PC-9 (cell line): ENCODE measurements around the gene CLMN. TPM values are rescaled to one million over a fixed set of nuclear protein-coding genes. Genes with fewer than 3 reads are reported as not detected.

ENCODE experiments used
- BruUV-seq: library from RNA; stranded (reverse); fragments of 400-500 nt; replicated peaks from 2 replicates; lab custom pipeline; 2021; lab: Mats Ljungman, UMichigan
- CTCF ChIA-PET: fragments of 300-600 bp; sonication (Branson Sonifier 250); formaldehyde crosslinking; loops from one replicate; lab custom pipeline; 2022; ENCODE audit warnings: antibody characterized with exemption; lab: Charles Lee
- POLR2A ChIA-PET: fragments of 300-600 bp; sonication (Branson Sonifier 250); formaldehyde crosslinking; loops from one replicate; lab custom pipeline; 2022; ENCODE audit warnings: antibody characterized with exemption; ENCODE audit not compliant: unreplicated experiment; lab: Charles Lee
- DNase-seq, 2 experiments: peaks; one replicate each; pipeline versions ENCODE4 v3.0.0 to v3.0.0-alpha.2; 2015 to 2022; ENCODE audit warnings: mixed read lengths in 1 of 2
- H2AFZ ChIP-seq: fragments of 200-600 bp; sonication (generic); 2 replicates; pipeline ENCODE4 v1.8.1; 2017; ENCODE audit warnings: antibody characterized with exemption
- H3F3A ChIP-seq: fragments of 200-600 bp; sonication (generic); 2 replicates; pipeline ENCODE4 v1.8.1; 2017; ENCODE audit warnings: antibody characterized with exemption, mild to moderate bottlenecking, low read depth; ENCODE audit not compliant: insufficient read depth
- H3K27ac ChIP-seq: fragments of 200-600 bp; sonication (generic); 2 replicates; pipeline ENCODE4 v1.6.1; 2016; ENCODE audit warnings: mixed run types
- H3K27me3 ChIP-seq: fragments of 200-600 bp; sonication (generic); 2 replicates; pipeline ENCODE4 v1.6.1; 2016; ENCODE audit warnings: low read depth, mixed run types; ENCODE audit not compliant: insufficient read depth
- H3K36me3 ChIP-seq: fragments of 200-600 bp; sonication (generic); 2 replicates; pipeline ENCODE4 v1.6.1; 2016; ENCODE audit warnings: low read depth, mixed run types
- H3K4me1 ChIP-seq: fragments of 200-600 bp; sonication (generic); replicated peaks from 2 replicates; pipeline ENCODE4 v1.6.1; 2016; ENCODE audit warnings: mixed run types; ENCODE audit not compliant: insufficient read depth
- H3K4me2 ChIP-seq: fragments of 200-600 bp; sonication (generic); 2 replicates; pipeline ENCODE4 v1.6.1; 2017; ENCODE audit warnings: mixed run types
- H3K4me3 ChIP-seq: fragments of 200-600 bp; sonication (generic); 2 replicates; pipeline ENCODE4 v1.6.1; 2016; ENCODE audit warnings: mixed run types
- H3K79me2 ChIP-seq: fragments of 200-600 bp; sonication (generic); 2 replicates; pipeline ENCODE4 v1.6.1; 2017; ENCODE audit warnings: low read depth, mixed run types
- H3K9me2 ChIP-seq: fragments of 200-600 bp; sonication (generic); 2 replicates; pipeline ENCODE4 v1.8.1; 2017; ENCODE audit warnings: mild to moderate bottlenecking; ENCODE audit not compliant: insufficient read depth
- H3K9me3 ChIP-seq: fragments of 200-600 bp; sonication (generic); 2 replicates; pipeline ENCODE4 v1.8.1; 2016; ENCODE audit warnings: low read depth; ENCODE audit not compliant: insufficient read depth
- H4K20me1 ChIP-seq: fragments of 200-600 bp; sonication (generic); 2 replicates; pipeline ENCODE4 v1.8.1; 2017; ENCODE audit not compliant: insufficient read depth
- CTCF ChIP-seq: fragments of 200-600 bp; sonication (generic); conservative IDR thresholded peaks from 2 replicates; pipeline ENCODE4 v1.6.1; 2017; ENCODE audit warnings: mixed run types, antibody characterized with exemption, mild to moderate bottlenecking, moderate library complexity
- EZH2 ChIP-seq: fragments of 200-600 bp; sonication (generic); IDR thresholded peaks from 2 replicates; pipeline ENCODE4 v1.8.0; 2017; ENCODE audit warnings: antibody characterized with exemption, low read depth
- intact Hi-C: fragments of 100-400 bp; cut with micrococcal nuclease; formaldehyde crosslinking; loops from one replicate; pipeline ENCODE4 v1.10.0; 2022; ENCODE audit not compliant: unreplicated experiment
- total RNA-seq: library from RNA; stranded (reverse); gene quantifications from 2 replicates; pipeline ENCODE4 v1.2.3, GENCODE V29; 2021

CLMN gene
- total RNA-seq, 1 experiment from 2014 or later = 15.8 TPM

DNA sequence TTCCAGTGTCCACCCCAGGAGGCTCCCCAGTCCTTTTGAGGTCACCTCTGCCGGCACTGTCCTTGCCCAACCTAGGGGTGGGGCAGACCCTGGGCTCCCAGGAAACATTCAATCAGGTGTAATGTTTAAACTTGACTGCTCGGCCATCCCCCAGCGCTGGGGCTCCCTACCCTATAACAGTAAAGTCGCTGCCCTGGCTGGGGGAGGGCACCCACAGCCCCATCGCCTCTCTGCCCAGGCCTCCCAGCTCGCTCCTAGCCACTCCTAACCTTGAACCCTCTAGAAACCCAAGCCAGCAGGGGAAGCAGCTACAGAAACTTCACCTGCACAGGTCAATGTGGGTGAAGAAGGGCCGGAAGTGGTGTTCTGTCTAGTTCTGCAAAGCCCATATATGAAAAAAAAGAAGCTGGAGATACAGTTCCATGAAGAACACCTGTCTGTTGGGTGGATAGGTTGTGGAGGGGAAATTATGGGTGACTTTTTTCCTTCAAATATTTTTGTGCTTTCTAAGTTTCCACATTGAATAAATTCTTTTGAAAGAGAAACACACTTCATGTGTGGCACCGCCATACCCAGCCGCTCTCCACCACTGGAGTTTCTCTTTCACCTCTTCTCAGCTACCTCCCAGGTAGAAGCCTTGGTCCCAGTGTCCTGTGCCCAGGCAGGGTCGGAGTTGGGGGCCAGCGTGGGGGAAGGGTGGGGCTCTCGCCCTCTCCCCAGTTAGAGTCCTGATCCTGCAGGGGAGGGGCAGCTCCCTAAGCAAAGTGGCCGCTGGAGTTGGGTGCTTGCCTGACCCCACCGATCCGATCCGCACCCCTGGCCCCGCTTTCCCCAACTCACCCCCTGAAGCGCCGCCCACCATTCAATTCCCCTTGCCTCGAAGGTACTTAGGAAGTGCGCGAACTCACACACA, 1.1 kb downstream of the CLMN start:
- intact Hi-C loops = no loop called here
- Histone ChIP-seq H3F3A (peaks cover 37% of the 10 kb centered on the region), H3K27ac (no peak overlapping the region), H3K4me1 (peaks cover 65% of the 10 kb centered on the region), H3K27me3 (no peaks in the 10 kb centered on the region), H3K36me3 (no peaks in the 10 kb centered on the region), H3K79me2 (peaks cover 29% of the 10 kb centered on the region), H3K4me3 (peak overlapping the region; percentile 83), H2AFZ (peak overlapping the region; percentile 77; the same call in 1 of the 2 replicates), H3K4me2 (peak overlapping the region; percentile 78), H3K9me3 (no peaks in the 10 kb centered on the region), H4K20me1 (no peaks in the 10 kb centered on the region), H3K9me2 (no peaks in the 10 kb centered on the region)
- POLR2A ChIA-PET = no interaction called here
- TF ChIP-seq CTCF (no peak), EZH2 (no peak)
- CTCF ChIA-PET = no interaction called here
- no peak for DNase-seq
- BruUV-seq = no TSS peak

- ChIA-PET POLR2A (no interaction called here), CTCF (no interaction called here)
- peak overlapping the region; percentile 83; the same call in 1 of the 2 replicates for H3K4me3 ChIP-seq
Observed at GRCh38 chr14:95317817-95318343, 1.8 kb downstream of the CLMN start.

GRCh38 chr14:95316821-95317220, 2.9 kb downstream of the CLMN start:
- peaks cover 34% of the 10 kb centered on the region for H3F3A ChIP-seq
- TF ChIP-seq CTCF (no peak), EZH2 (no peak)
- BruUV-seq = no TSS peak
- H3K27me3 ChIP-seq = no peaks in the 10 kb centered on the region
- H3K9me2 ChIP-seq = no peaks in the 10 kb centered on the region
- H3K4me3 ChIP-seq = no peak overlapping the region
- H4K20me1 ChIP-seq = no peaks in the 10 kb centered on the region
- intact Hi-C loops = no loop called here
- ChIA-PET CTCF (no interaction called here), POLR2A (no interaction called here)
- H3K36me3 ChIP-seq = no peaks in the 10 kb centered on the region
- H3K27ac ChIP-seq = no peak overlapping the region
- H2AFZ ChIP-seq = no peak overlapping the region
- H3K4me1 ChIP-seq = peaks cover 61% of the 10 kb centered on the region
- no peak overlapping the region for H3K4me2 ChIP-seq
- DNase-seq = no peak
- H3K9me3 ChIP-seq = no peaks in the 10 kb centered on the region
- peaks cover 41% of the 10 kb centered on the region for H3K79me2 ChIP-seq

More at GRCh38 chr14:95317817-95318343, 1.8 kb downstream of the CLMN start:
- TSS peak; percentile 13 for BruUV-seq
- Histone ChIP-seq H4K20me1 (no peaks in the 10 kb centered on the region), H3K79me2 (peaks cover 31% of the 10 kb centered on the region), H3F3A (peaks cover 42% of the 10 kb centered on the region), H3K36me3 (no peaks in the 10 kb centered on the region), H3K4me2 (peak overlapping the region; percentile 78), H3K27me3 (no peaks in the 10 kb centered on the region), H3K9me3 (no peaks in the 10 kb centered on the region), H2AFZ (no peak overlapping the region), H3K27ac (no peak overlapping the region), H3K4me1 (peaks cover 68% of the 10 kb centered on the region), H3K9me2 (no peaks in the 10 kb centered on the region)
- TF ChIP-seq EZH2 = no peak
- no peak for TF ChIP-seq CTCF
- intact Hi-C loops = no loop called here
- DNase-seq = no peak
